HPDE6-E6E7 (cell line): Measurements from ENCODE around the gene PPP2R2C.

ENCODE experiments used
- DNase-seq: peaks from one replicate; pipeline ENCODE4 v3.0.0; 2011; ENCODE audit warnings: missing footprints; ENCODE audit errors: extremely low spot score

The PPP2R2C gene

GRCh38 chr4:6449746-6450369 lies 22.6 kb downstream of the PPP2R2C start:
- no peak for DNase-seq

DNA sequence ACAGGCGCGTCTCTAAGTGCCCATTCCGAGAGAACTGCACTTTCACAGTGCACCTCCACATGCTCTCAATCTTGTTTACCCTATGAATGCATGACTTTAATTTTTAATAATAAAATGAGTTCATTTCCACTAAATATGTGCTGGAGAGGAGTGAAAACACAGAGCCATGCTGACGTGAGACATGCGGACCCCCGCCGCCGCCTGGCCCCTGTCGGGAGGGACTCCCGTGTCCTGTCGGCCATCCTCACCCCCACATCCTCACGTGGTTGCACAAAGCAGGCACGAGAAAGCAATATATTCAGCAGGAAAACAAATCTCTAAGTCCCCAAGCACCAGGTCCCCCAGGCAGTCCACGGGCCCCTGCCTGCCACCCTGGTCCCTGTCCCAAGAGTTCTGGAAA lies 23.1 kb downstream of the PPP2R2C start:
- DNase-seq: no peak

DNA sequence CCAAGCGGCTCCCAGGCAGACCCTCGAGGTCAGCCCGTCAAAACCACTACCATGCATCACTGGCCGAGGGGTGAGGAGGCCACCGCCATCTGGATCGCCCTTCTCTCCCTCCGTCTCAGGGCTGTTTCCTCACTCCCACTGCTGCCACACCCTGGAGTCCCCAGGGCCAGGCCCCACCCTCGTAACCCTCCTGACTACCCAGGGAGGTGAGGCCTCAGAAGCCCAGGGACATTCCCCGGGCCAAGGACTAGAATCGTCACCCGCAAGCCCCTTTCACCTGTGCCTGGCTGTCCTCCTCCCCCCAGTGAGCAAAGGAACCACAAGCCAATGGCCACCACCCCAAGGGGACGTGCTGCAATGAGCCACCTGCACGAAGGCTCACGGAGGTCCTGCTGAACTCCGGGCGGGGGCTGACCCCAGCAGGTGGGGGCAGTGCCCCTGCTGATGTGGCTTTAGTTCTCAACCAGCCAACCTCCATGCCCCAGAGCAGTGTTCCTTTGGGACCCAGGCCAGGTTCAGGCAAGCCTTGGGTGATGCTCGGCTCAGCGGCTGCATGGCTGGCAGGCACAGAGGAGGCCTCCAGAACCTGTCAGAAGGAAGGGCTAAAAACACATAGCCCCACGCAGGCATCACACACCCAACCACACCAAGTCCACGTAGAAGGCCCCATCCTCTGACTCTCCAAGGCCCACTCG lies 23.8 kb downstream of the PPP2R2C start:
- DNase-seq: no peak

GRCh38 chr4:6447672-6448171 lies 24.7 kb downstream of the PPP2R2C start:
- no peak for DNase-seq

DNA sequence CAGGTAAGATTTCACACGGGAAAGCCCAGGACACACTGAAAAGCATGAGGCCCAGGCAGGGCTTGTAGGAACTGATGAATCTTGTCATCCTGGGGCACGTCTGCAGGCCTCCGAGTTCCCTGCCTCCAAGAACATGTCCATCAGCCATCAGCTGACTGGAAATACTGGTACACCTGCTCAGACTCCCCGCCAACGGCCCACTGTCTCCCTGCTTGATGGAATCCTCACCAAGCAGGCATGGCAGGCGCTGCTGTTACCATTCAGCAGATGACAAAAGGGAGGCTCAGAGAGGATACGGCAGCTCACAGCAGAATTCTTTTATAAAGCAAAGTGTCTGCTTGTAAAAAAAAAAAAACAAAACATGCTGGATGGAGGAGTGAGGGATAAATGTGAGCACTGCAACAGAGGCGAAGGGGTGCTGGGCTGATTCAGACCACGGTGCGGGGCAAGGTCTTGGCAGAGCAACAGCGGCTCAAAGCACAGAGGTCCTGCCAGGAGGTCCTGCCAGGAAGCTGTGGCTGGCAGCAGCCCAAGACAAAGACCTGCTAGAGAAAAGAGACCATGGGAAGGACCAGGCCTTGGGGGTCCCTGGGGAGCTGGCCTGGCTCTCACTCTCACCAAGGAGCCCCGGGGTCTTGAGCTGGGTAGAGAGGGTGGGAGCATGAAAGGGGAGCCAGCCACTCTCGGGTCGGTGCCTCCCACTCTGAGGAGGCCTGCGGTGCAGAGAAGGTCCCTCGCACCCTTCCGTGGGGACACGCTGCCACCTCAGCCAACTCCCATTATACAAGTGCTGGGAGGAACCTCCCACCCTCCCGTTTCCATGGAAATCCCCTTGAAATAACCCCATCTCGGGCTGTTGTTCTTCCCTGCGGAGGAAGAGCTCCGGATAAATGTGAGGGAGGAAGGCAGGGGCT lies 25.6 kb downstream of the PPP2R2C start:
- DNase-seq: no peak

- DNase-seq: no peak
Observed at GRCh38 chr4:6446130-6446482, 26.3 kb downstream of the PPP2R2C start.

DNA sequence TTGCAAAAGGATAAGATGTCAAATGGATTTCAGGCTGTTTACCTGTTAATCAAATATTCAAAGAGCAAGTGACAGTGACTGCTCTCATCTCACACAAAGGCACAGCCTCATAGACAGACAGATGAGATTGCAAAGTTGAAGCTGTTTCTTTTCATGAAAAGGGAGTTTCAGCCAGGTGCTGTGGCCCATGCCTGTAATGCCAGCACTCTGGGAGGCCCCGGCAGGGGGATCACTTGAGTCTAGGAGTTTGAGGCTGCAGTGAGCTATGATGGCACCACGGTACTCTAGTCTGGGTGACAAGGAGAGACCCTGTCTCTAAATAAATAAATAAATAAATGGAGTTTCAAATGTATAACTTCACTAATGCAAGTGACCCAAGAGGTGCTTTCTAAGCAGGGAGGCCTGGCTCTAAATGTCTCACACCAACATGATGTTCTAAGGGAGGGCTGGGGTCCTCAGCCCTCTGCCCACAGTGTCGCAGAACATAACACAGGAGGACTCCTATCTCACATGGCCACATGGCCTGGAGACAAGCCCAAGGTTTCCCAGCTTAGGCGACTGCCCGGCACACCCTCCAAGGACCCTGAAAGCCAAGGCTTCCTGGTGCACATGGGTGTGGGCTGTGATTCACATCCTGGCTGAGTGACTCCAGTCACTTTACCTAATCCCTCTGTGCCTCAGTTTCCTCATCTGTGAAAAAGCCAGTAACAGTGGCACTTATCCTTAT lies 26.8 kb downstream of the PPP2R2C start:
- no peak for DNase-seq

- DNase-seq: no peak
Observed at GRCh38 chr4:6444582-6444981, 27.8 kb downstream of the PPP2R2C start.

DNA sequence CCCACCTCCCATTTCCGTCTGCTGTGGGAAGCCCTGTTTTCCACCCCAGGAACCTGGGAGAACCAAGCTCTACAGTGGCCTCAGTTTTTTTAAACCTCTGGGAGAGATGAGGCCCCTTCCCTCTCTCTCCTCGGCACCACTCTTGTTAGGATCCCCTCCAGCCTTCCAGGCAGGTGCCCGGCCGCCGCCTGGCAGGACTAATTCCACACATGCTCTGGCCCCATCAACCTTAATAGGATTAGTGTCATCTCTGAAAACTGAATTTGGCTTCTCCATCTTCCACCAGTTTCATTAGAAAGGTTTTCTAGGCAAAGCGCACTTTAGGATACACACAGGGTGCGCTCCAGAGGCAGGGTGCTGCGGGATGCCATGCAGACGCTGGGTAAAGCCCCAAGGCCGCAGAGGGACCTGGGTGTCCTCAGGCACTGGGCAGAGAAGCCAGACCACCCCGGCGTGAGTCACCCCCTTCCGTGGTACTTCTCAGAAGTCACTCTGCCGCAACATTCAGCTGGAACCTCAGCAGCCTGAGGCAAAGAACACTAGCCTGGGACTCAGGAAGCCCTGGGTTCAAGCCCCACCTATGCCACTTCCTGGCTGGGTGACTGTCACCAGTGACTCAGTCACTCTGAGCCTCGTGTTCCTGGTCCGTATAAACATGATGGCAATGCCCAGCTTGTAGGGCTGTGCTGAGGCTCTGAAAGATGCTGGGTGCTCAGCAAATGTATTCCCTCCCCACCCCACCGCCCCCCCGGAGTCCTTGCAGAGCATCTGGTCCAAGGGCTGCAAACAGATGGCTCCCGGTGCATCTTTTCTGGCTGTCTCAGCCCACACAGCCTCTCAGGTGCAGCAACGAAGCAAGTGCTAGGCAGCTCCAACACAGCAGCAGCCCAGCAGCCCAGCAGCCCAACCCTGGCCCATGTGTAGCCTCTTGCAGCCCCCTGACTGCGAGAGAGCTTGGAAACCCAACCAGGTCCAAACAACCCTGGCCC lies 29.1 kb downstream of the PPP2R2C start:
- no peak for DNase-seq

DNA sequence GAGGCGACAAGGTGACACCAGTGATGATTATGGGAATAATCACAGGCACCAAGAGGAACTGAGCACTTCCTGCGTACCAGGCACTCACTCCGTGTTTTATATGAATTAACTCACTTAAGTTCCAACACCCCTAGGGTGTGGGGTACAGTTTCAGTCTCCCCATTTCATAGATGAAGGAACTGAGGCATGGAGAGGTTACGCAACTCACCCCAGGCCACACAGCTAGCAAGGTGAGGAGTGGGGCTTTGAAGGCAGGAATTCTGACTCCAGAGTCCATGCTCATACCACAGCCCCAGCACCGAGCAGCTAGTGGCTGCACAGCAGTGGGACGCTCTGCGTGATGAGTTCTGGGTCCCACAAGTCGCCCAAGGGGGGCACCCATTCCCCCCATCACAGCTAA lies 29.9 kb downstream of the PPP2R2C start:
- DNase-seq: no peak

GRCh38 chr4:6441758-6442157 lies 30.7 kb downstream of the PPP2R2C start:
- DNase-seq: no peak

DNA sequence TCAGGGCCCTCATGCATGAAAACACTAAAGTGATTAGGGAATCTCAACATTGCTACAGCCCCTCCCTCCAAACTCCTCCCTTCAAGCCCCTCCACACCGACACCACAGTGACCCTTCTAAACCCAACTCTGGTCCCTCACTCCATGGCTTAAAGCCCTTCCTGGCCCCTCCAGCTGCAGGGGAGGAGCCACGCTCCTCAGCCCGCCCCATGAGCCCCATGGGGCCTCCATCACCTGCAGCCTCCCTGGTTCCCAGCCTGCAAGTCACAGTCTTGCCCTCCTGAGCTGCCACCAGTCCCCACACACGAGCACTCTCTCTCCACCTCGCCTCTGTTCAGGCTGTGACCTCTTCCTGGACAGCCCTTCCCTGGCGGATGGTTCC lies 31.2 kb downstream of the PPP2R2C start:
- DNase-seq: no peak

GRCh38 chr4:6440506-6441201 lies 31.8 kb downstream of the PPP2R2C start:
- no peak for DNase-seq

GRCh38 chr4:6439120-6439762 lies 33.2 kb downstream of the PPP2R2C start:
- DNase-seq: no peak

- DNase-seq: no peak
Observed at GRCh38 chr4:6437826-6438238, 34.6 kb downstream of the PPP2R2C start.

GRCh38 chr4:6435010-6435409 lies 37.4 kb downstream of the PPP2R2C start:
- DNase-seq: no peak

DNA sequence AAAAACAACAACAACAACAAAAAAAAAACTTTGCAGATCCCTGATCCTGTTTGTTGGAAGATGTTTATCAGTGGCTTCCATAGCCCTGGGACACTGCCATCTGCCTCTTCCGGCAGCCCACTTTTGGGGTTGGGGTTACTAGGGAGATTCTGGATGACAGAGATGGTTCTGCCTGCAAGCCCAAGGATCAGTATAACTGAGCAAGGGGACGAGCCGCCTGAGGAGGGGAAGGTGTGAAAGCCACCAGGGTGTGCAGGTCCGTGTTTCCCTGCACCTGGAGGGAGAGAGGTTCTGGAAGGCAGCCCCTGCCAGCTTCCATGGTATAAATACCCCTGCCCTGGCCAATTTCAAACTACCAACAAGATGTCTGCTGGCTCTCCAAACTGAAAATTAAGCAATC lies 41.5 kb downstream of the PPP2R2C start:
- DNase-seq: no peak

DNA sequence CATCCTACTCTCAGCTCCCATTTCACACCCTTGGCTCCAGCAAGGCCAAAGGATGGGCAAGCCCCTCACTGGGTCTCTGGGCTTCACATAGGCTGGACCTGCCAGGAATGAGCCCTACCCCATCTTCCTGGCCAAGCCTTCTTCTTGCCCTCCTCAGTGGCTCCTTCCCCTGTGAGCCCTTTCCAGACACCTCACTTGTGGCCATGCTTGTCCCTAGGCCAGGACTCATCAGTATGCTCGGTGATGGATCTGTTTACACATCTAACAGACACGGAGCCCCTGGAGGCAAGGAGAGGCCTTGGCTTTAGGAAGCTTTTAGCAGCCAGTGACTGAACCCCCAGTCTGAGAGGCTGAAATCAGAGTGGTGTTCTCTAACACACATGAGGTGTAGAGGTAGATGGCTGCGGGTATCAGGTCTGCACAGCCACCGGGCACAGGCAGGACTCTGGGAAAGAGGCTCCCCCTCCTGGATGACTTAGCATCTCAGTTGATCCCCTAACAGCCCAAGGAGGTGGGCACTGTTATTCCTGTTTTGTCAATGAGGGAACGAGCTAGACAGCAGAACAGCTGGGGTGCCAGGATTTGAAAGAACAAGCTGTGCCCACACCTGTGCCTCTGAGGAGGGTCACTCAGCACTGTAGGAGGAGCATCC lies 44.8 kb downstream of the PPP2R2C start:
- DNase-seq: no peak
